NCI-H69 (cell line): ENCODE results near the gene ASPG.
A peak's percentile ranks its signal among the peaks of the same experiment; 100 is the strongest.

ENCODE experiments used
- DNase-seq: peaks from one replicate; lab custom pipeline; 2025; lab: John Stamatoyannopoulos, UW

Gene ASPG

DNA sequence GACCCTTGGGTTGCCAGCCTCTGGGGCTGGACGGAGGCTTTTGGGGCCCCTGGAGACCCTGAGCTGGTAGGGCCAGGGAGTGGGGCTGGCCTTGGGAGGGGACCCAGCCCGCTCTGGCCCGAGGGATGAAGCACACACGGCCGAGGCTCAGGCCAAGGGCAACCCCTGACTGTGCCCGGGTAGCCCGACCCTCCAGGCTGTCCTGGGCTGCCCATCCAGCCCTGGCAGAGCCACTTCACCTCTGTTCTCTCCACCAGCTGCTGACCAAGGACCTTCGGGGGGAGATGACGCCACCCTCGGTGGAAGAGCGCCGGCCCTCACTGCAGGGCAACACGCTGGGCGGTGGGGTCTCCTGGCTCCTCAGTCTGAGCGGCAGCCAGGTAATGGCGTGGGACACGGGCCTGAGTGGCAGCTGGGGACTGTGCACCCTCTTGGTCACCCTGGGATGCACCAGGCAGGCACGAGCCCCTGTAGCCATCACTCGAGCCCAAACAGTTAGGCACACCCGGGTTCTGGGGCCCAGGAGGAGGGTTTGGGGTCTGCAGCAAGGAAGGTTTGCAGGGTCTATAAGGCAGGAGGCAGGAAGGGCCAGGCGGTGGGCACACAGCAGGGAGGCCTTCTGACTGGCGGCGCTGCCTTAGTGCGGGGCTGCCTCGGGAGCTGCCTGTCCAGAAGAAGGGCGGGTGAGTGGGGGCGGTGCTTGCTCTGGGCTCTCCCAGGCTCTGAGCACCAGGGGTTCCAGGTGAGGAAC, 19.7 kb downstream of the ASPG start:
- no peak for DNase-seq

DNA sequence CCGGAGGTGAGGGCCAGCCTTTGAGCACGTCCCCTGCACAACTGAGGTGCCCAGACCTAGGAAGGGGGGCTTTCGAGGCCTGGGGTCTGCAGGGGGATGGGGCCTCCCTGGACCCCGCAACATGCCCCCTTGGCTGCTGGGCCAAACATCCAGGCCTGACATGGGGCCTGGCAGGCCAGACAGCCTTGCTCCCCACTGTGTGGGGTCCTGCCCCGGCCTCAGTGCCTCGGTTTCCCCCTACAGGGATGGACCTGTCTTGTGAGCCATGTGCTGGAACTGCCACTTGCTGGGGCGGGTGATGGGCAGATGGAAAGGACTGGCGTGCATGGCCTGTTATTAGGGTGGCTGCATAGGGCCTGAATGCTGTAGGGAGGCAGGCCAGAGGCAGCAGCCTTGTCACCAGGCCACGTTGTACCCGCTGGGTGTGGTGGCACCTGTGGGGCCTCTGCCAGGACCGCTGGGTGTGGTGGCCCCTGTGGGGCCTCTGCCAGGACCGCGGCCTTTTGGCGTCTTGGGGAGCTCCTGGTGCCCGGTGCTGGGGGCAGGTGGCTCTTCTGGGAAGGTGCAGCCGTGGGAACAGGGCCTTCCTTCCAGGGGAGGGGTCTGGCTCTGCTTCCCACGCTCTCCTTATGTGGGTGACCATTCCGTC, 20.4 kb downstream of the ASPG start:
- DNase-seq: no peak

DNA sequence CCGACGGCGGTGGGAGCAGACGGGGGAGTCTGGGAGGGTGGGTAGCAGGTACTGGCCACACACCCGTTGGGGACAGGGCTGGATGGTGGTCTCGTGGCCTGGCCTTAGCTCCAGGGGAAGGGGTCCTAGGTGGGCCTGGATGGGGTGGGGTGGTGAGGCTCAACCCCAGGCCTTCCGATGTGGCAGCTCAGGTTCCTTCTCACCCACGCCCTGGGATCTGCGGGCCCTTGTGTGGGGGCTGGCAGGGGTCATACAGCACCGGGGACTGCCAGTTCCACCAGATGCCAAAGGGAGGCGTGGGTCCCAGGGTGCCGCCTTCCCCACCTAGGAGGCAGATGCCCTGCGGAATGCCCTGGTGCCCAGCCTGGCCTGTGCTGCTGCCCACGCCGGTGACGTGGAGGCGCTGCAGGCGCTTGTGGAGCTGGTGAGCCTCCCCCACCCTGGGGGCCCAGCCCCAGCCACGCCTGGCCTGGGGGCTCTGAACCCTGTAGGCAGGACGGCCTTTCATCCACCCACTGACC, 21.0 kb downstream of the ASPG start:
- DNase-seq: no peak

DNA sequence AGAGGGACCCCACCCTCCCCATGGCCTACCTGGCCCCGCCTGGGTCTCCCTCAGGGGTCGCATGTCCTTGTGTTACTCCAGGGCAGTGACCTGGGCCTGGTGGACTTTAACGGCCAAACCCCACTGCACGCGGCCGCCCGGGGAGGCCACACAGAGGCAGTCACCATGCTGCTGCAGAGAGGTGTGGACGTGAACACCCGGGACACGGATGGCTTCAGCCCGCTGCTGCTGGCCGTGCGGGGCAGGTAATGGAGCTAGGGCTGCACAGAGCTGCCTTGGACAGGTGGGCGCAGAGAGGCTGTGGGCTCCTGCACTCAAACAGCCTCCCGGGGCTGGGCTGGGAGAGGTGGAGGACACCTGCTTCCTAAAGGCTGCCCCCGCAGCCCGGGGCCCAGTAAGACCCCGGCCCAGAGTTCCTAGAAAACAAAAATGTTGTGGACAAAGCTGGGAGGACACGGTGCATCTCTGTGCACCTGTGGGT, 21.6 kb downstream of the ASPG start:
- DNase-seq: no peak

DNA sequence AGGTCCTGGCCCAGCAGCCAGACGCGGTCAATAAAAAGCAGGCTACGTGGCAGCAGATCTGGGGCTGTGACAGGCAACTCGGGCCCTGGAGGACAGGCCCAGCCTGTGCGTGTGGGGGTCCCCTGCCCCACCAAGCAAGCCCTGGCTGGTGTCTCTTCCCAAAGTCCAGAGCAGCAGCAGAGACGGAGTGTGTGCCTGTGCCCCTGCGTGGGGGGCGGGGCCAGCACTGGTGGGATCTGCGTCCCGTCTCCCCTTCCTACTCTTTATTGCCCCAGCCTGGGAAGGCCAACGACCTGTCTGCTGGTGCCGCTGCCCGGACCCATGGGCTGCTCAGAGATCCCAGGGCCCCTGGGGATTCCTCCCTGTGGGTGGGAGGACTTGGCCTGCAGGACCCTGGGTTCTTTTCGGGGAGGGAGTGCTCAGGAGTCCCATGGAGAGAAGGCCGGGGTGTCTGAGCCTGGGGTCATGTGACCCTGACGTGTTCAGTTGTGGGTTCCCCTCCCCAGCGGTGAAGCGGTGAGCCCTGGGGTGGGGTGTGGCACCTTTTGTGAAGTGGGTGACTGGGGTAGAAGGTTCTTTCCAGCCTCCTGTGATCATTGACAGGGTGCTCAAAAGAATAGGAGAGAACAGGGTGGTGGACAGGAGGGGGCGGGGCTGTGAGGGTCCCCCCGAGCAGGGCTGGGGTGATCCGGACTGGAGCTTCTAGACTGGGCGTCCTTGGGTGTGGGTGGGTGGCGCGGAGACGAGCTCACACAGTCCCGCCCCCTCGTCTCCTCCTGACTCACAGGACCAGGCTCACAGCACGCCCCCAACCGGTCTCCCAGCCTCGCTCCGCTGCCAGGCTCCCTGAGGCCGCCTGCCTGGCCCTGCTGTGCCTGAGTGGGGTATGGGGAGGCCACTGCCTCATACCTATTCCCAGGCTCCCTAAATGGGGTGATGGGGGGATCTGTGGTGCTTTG, 22.4 kb downstream of the ASPG start:
- no peak for DNase-seq

DNA sequence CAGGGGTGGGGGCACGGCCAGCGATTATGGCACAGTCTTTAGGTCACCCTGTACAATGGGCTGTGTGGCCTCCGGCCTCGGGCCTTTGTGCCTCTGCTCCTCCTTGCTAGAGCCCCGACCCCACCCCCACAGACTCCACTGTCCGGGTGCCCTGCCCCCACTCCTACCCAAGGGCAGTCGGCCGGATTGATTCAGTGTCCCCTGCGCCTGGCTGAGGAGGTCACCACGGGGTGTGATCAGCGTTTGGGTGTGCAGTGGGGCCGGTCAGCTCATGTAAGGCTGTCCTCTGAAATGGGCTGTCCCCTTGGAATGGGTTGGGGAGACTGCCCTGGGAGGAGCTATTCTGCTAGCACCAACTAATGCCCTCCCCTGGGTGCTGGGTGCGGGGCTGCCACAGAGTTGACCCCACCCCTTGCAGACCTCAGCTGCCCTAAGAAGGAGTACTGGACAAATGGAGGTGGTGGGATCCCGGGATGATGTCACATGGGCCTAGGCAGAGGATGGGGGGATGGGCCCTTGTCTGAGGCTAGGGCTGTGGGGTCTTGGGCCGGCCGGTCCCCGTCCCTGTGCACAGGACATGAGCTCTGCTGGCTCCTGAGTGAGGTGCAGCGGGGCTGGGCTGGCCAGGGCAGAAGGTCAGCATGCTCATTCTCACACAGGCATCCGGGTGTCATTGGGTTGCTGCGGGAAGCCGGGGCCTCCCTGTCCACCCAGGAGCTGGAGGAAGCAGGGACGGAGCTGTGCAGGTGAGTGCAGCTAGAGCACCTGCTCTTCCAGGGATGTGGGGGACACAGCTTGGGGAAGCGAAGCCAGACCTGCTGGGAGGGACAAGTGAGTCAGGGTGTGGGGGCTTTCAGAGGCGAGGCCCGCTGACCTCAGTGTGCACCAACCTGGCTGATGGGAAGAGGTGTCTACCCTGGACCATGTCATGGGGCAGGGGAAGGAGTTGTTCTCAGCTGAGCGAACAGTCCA, 23.4 kb downstream of the ASPG start:
- DNase-seq: no peak

DNA sequence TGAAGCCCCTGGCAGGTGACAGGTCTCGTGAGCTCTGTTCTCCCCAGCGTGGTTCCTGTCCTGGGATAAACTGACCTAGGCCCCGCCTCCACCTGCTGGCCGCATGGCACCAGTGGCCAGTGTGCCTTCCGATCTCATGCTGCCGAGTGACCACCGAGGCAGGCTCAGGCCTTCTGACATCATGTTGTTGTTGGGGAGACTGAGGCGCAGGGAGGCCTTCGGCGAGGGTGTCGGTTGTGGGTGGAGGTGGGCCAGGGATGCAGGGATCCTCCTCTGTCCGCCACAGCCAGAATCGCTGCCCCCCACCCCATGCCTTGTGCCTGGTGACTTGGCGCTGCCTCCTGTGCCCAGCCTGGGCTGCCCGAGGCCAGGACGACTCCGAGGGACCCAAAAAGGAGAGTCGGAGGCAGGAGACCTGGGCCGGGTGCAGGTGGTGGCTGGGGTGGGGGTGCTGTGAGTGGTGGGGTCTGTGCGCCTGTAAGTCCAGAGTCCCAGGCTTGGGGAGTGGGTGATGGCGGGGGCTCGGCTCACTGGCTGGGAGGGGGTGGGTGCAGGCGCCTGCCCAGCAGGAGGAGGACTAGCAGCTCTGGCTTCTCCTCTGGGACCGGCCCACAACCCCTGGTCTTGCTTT, 24.3 kb downstream of the ASPG start:
- no peak for DNase-seq

DNA sequence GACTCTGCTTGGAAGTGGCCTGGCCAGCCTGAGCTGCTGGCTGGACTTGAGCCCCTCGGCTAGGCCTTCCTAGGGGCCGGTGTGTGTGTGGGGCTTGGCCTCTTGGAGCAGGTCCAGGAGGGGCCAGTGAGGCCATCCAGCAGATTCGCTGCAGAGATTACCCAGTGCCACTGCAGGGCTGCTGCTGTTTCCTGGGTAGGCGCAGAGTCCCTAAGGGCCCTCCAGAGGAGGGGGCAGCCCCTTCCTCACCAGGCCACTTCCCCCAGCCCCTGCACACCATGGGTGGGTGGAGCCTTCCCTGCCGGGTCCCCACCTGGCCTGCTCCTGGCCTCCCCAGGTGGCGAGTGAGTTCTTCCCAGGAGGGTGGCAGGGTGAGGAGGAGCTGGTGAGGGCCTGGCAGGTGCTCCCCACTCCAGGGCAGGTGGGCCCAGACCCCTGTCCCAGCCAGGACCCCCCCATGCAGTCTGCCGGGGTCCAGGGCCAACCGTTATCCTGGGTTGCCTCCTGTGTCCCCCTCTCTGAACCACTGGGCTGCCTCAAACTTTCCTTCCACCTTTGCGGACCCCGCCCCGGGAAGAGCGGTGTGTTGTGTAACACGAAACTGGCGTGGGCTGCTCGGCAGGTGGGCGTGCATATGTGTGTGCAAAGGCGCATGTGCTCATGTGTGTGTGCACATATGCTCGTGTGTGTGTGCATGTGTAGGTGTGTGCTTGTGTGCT, 25.1 kb downstream of the ASPG start:
- DNase-seq: no peak

DNA sequence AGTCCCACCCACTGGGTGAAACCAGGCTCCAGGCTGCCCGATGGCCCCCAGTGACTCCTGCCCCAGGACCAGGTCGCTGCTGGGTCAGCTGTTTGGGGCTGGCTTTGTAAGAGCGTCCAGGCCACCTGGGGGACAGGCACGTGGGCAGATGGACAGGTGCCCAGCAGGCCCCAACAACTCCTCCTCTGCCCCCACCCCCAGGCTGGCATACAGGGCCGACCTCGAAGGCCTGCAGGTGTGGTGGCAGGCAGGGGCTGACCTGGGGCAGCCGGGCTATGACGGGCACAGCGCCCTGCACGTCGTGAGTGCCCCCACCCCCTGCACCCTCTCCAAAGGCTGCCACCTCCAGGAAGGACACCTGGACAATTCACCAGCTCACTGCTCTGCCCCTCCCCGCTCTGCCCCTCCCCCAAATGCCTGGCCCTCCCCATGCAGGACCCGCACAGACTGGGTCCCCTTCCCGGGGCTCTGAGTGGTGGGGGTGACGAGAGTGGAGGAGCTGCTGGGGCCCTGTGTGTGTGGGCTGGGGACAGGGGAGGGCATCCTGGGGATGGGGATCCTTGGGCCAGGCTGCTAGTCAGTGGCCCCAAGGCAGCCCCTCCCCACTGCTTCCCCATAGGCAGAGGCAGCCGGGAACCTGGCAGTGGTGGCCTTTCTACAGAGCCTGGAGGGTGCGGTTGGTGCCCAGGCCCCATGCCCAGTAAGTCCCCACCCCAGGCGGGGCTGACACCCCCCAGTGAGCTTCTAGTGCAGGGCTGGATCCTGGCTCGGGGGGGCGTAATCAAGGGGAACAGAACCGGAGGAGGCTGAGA, 26.0 kb downstream of the ASPG start:
- no peak for DNase-seq

DNA sequence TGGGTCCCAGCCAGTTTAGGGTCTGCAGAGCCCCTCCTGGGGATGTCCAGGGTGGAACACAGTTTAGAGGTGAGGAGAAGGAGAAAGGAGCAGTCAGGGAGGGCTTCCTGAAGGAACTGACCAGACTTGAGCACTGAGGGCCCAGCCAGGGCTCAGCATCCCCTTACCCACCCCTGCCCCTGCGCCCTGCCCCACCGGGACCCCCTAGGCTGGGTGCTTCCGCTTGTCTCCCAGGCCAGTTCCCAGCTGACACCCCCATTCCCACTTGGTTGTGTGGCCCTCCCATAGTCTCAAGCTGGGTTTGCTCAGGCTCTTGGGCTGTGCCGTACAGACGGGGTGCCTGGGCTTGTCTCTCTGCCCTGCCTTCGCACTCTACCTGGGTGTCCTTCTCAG, 26.6 kb downstream of the ASPG start:
- no peak for DNase-seq

DNA sequence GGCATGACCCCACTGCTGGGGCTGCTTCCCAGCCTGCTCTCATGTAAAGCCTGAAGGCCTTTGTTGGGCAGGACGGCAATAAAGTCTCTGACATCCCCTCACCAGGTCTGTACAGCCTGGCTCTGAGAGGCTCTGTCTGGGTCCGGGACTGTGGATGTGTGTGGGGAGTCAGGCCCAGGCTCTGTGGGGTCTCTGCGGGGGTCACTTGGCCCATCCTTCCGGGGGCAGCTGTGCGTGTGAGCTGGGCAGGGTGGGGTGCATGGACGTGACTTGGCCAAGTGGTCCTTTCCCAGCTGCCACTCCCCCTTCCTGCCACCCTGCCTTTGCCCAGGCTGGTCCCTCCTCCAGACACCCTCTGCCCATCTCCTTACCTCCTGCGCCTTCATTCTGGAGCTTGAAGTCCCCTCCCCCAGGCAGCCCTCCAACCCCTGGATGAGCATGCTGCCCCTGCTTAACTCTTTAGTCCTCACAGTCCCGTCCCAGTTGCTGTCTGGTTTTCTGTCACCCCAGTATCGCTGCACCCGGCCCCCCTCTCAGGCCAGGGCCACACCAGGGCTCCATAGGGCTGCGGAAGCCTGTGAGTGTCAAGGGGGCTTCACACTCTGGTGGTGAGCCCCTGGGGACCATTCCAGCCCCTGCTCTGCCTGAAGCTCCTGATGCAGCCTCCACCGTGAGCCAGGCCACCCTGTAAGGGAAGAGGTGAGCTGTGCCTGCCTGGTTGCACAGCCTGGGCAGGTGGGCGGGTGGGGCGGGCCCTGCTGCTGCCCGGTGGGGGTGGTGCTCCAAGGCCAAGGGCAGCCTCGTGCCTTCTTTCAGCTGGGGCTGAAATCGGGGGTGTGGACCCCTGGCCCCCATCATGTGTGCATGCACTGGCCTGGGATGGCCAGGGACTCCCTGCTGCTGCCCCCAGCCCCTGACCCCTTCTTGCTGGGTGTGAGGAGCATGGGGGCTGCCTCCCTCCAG, 27.4 kb downstream of the ASPG start:
- DNase-seq: no peak

DNA sequence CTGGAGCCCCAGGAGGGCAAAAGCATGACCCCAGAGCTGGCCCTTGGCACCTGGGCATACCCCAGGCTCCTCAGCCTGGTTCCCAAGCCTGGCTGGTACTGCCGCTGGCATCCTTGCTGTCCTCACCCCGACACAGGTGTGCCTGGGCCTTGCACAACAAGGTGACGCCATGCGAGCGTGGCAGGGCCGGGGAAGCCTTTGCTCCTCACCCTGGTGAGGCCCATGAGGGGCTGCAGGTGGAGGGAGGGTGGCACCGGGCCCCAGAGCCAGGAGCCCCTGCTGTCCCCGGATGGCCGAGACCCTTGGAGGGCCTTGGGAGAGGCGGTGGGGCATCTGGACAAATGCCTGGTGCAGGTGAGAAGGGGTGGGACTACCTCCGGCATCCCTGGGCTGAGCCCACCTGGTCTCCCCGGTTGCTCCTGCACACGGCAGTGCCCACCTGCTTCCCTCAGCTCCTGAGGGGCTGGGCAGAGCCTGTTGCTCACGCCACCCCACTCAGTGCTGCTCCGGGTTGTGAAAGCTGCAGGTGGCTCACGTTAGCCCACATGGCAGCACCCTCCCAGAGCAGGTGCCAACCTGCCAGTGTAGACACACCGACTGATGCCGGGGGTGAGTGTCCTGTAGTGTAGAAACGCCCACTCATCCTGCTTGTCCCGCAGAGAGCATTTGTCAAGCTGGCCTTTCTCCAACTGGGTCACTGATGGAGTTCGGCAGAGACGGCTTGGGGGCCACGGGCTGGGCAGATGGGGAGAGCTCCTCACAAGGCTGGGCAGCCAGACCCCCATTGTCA, 28.3 kb downstream of the ASPG start:
- peak; percentile 39 for DNase-seq

DNA sequence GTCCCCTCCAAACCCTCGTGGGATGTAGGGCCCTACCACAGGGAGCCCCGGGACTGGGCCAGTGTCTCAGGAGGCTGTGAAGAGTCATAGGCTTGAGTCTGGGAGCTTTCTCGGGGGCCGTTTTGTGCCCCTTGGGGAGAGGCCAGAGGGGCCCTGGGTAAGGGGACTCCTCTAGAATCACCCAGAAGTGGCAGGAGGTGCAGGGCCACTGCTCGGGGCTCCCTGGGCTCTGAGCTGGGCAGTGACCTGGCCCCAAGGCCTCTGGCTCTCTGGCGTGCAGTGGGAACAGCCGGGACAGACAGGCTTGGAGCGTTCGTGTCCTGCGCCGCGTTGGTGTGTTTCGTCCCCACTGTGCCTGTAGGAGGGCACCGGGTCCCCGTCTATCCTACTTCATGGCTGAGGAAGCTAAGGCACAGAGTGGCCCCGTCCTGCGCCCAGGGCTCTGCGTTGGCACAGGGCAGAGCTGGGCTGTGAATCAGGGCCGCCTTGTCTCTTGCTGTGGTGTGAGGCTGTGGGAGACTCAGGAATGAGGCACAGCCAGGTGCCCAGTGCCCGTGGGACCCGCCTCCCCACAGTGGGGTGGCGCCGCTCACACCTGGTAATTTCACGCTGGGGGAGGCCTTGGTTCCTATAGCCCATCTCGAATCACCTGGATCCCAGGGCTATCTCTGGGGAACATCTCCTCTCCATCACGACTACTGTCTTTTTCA, 29.1 kb downstream of the ASPG start:
- DNase-seq: peak; percentile 25

DNA sequence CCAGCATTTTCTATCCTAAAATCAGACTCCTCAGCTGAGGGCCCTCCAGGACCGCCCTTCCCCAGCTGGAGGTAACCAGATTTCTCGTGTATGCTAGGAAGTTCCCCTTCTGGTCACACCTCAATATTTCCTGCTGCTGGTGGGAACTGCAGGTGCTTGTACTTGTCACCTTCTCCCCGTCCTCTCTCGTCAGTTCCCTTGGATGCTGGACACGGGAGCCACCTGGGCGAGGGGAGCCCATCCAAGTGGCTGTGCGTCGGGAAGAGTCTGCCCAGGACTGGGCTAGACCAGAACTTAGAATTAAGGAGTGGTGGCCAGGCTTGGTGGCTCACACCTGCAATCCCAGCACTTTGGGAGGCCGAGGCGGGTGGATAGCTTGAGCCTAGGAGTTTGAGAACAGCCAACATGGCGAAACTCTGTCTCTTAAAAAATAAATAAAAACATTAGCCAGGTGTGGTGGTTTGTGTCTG, 29.7 kb downstream of the ASPG start:
- no peak for DNase-seq

DNA sequence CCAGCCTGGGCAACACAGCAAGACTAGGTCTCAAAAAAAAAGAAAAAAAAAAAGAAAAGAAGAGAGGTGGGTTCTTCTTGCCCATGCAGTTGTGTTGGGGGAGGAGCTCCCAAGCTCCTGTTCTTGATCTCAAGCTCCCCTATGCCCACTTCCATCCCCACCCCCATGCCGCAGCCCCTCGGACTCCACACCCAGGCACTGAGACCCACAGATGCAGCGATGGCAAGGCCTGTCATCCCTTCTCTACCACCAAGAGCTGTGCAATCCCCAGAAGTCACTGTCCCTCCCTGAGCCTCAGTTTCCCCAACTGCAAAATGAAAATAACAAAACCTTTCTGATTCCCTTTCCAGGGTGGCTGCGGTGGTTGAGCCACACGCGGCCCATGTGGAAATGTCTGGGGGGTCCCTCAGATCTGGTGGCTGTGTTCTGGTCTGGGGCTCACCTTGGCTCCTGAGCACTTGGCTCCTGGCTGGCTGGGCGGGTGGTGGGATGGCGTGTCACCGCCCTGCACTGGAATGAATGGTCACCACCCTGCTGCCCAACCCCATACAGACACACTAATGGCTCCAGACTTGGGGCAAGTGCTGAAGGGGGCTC, 30.3 kb downstream of the ASPG start:
- no peak for DNase-seq

DNA sequence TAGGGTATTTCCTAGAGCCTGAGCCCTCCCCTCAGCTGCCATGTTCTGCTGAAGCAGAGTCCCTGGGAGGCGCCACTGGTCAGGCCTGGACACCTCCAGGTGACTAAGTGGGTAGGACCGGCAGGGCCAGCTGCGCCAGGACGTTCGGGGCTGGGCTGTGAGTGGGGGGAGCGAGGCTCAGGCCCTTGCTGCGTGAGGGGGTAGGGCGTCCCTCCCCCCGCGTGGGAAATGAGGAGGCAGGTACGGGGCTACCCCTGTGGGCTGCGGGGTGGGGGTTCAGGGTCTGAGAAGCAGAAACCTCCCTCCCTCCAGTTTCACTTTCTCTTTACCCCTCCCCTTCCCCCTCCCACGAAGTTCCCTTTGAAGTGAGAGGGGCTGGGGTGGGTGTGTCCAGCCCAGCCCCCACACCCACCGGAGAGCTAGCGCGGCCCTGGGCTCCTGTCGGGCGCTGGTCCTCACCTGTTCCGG, 30.8 kb downstream of the ASPG start:
- DNase-seq: no peak
